NCI-H2227 (cell line): ENCODE results near the gene NANOS2.

ENCODE experiments used
- DNase-seq: peaks from one replicate; lab custom pipeline; 2025; ENCODE audit not compliant: unreplicated experiment; lab: John Stamatoyannopoulos, UW

The NANOS2 gene

GRCh38 chr19:45929247-45929646 lies 14.7 kb upstream of the NANOS2 start:
- no peak for DNase-seq

DNA sequence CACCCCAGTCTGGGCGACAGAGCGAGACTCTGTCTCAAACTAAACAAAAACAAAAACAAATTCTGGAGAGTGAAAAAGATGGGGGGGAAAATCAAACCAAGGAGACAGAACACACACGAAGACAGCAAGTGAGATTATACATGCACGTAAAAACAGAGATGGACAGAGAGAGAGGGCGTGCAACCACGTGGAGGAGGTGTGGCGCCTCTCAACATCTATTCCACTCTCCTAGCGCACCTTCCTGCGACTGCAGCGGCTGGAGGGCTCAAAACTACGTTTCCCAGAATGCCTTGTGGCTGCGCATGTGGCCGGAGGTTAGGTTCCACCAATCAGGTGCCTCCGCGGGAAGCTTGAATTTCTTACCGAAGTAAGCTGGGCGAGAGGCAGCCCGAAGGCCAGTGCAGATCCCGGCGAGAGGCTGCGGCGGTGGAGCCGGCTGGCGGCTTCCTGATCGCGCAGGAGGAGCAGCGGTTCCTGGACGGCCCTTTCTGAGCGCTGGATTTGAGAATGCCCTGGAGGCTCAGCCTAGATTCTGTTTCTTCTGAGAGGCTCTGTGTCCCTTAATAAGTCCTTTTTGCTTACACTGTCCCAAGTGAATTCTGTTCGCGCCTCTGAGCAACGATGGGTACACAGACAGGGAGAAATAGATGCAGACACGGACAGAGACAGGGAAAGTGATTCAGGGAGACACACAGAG lies 13.1 kb upstream of the NANOS2 start:
- DNase-seq, result peak; percentile 96

GRCh38 chr19:45924891-45925447 lies 10.4 kb upstream of the NANOS2 start:
- DNase-seq, result no peak

DNA sequence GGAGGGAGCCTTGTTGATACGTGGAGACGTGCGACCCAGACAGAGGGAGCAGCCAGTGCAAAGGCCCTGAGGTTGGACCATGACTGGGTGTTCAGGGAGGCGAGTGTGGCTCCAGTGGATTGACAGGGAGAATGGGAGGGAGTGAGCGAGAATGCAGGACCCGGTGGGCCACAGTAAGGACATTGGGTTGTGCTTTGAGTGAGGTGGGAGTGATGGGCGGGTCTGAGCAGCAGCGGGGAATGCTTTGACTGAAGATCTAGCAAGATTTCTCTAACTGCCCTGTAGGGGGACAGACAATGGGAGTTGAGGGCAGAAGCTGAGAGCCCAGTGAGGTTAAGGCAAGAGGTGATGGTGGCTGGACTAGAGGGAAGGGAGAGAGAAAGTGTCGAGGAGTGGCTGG lies 7.7 kb upstream of the NANOS2 start:
- peak; percentile 10 for DNase-seq

- DNase-seq, result no peak
Measured at GRCh38 chr19:45920458-45920857, 5.9 kb upstream of the NANOS2 start.

DNA sequence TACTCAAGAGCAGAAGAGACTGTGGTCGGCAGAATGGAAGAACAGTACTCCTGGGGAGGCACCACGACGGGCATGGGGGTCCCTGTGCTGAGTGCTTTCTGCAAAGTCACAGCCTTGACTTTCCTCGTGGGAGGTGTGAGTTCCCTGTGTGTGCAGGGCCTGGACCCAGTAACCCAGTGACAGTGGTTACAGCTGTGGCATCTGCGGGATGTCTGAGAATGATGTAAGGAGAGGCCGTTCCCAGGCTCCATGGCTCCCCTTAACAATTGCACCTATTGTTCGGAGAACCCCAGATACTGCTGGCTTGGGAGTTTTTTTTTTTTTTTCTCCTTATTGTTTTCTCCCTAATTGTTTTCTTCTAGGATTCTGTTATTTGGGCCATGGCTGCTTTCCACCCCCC lies 5.1 kb upstream of the NANOS2 start:
- no peak for DNase-seq

GRCh38 chr19:45918721-45919120 lies 4.1 kb upstream of the NANOS2 start:
- DNase-seq, result no peak

DNA sequence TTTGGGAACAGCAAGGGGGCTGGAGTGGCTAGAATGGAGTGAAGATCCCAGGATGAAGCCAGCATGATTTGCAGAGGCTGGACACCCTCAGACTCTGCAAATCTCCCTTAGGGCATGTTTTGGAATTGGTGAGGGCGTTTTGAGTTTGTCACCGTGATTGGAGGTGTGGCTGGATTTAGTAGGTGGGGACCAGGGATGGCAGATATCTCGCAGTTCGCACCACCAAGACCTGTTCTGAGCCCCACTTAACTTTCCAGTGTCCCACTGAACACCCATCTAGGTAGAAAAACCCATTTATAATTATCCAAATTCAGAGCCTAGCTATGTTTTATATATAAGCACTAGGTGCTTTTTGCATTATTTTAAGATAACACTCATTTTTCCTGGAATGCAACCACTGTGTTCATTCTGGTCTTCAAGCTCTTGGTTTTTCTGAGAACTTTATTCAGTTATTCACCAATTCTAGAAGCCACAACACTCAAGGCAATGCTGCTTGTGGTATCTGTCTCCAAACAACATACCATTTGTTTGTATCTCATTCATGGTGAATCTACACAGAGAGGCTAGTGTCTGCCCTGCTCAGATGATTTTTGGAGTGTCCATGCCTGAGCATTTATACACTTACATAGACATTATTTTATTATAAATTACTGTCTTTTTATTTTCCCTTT lies 3.0 kb upstream of the NANOS2 start:
- DNase-seq, result no peak

GRCh38 chr19:45911291-45911690 lies 3.3 kb downstream of the NANOS2 start:
- no peak for DNase-seq

DNA sequence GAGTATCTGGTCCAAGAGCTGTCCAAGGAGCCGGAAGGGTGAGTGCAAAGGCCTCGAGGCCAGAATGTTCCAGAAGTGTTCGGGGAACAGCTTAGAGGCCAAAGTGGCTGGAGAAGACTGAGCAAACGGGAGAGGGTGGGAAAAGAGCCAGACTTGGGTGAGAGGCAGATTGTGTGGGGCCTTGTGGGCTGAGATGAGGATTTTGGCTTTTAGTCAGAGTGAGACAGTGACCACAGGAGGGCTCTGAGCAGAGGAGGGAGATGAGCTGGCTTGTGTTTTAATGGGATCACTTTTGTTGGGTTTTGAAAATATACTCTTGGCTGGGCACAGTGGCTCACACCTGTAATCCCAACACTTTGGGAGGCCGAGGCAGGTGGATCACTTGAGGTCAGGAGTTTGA lies 5.6 kb downstream of the NANOS2 start:
- no peak for DNase-seq

- DNase-seq, result no peak
Measured at GRCh38 chr19:45906221-45906620, 8.4 kb downstream of the NANOS2 start.

DNA sequence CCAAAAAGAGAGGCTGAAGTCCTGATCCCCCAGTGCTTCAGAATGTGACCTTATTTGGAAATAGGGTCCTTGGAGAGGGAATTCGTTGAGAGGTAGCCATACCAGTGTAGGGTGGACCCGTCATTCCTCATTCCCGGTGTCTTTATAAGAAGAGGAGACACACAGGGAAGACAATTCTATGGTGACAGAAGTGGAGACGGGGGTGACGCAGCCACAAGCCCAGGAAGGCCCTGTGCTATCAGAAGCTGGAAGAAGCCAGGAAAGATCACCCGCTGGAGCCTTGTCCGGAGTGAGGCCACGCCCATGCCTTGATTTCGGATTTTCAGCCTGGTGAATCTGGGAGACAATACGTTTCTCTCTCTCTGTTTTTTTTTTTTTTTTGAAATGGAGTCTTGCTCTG lies 9.6 kb downstream of the NANOS2 start:
- no peak for DNase-seq

DNA sequence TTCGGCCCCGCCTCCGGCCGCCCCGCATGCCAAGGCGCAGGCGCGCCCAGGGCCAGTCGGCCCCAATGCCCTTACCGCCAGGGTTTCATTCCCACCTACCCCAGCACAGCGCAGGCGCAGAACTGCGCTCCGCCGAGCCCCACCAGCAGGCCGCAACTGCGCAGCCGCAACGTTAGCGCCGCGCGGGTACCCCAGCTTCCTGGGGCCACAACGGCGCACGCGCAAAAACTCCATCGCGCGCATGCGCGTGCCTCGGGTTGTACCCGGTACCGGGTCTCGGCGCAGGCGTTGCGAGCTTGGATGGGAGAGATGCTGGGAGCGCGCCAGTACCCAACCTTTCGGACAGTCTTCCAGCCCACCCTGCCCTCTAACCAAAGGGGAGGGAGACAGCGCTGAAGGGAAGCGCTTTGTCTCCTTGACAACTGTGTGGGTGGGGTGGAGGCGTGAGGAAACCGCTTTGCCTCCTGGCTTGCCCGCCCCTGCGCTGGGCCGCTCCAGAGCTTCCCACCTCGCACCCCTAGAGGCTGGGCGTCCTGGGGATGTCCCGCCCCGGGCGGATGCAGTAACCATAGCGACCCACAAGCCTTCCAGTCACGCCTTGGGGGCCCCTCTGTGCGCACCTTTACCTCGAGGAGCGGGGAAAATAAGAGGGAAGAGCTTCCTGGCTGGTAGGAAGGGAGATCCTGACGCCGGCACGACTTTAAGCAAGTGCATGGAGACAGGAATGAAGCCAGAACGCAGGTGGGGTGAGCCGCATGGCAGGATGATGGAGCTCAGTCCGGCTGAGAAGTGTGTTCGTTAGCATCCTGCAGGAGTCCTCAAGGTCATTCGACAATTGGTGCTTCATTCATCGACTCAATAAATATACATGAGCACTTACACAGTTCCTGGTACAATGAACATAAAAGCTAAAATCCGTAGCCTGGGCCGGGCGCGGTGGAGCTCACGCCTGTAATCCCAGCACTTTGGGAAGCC lies 11.6 kb downstream of the NANOS2 start:
- DNase-seq, result peak; percentile 98

DNA sequence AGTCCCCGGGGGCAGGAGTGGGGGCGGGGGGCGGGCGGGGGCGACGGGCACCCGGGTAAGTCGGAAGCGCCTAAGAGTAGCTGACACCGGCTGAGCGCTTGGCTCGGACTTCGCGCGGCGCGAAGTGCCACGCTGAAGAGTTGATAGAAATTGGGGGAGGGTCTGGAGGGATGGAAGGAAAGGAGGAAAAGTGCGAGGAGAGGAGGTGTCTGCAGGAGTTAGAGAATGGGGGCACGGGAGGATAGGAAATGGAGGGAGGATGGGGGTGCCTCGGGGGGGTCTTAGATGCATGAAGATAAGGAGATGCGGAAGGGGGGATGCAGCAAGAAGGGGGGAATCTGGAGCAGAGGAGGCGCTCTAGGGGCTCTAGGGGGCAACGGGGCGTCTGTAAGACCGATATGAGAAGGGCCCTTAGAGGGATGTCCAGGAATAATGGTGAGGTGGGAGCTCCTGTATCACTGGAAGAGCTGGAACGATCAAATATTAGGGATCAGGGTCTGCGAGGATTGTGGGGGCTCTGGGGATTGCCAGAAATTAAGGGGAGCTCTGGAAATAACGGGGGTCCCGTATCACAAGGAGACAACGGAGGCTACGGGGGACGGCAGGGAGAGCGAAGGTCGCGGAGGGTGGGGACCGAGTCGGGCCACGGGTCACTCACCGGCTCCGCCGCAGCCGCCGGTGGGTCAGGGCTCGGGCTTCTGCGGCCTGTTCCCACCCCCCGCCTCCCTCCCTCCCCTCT lies 12.5 kb downstream of the NANOS2 start, which contains the start of gene MYPOP:
Gene MYPOP, minus strand, starts transcription at position 702 of the 739 bp plus-strand sequence. CDS start 840 bp downstream, outside the sequence.
- peak; percentile 26 for DNase-seq

GRCh38 chr19:45901432-45901911 lies 13.1 kb downstream of the NANOS2 start:
- peak; percentile 37 for DNase-seq

- peak; percentile 37 for DNase-seq
Measured at GRCh38 chr19:45900738-45901431, 13.7 kb downstream of the NANOS2 start.

GRCh38 chr19:45899919-45900589 lies 14.5 kb downstream of the NANOS2 start:
- DNase-seq, result no peak

GRCh38 chr19:45899253-45899652 lies 15.3 kb downstream of the NANOS2 start:
- no peak for DNase-seq

DNA sequence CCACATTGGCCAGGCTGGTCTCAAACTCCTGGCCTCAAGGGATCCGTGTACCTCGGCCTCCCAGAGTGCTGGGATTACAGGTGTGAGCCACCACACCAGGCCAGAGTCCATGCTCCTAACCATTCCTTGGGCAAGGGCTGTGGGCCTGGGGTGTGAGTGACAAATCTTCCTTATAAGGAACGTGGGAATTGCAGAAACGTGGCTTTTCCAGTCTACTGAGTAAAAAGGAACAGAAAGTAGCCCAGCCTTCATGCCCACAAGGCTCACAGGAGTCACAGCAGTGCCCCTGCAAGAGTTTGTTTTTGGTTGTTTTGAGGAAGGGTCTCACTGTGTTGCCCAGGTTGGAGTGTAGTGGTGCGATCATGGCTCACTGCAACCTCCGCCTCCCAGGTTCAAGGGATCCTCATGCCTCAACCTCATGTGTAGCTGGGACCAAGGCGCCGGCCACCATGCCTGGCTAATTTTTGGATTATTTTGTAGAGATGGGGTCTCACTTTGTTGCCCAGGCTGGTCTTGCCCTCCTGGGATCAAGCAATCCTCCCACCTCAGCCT lies 17.2 kb downstream of the NANOS2 start:
- DNase-seq, result no peak
